ENCODE data around the gene PEF1.

The PEF1 gene

DNA sequence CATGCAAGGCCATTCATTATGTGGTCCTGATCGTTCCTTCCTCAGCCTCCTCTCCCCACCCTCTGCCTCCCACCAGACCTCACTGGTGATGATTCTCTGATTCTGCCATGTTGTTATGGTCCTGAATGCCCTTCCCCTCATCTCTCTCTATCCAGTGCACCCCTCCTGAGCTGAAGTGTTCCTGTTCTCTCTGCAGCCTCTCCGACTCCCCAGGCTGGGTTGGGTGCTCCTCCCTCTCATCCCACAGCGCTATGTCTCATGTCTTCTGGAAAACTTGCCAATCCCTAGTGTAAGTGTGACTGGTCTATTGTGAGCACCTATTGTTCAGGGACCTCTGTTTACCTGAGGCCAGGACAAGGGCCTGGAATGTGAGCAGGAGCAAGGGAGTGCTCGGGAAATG is 11.1 kb upstream of the PEF1 start:
- no peak for DNase-seq

DNA sequence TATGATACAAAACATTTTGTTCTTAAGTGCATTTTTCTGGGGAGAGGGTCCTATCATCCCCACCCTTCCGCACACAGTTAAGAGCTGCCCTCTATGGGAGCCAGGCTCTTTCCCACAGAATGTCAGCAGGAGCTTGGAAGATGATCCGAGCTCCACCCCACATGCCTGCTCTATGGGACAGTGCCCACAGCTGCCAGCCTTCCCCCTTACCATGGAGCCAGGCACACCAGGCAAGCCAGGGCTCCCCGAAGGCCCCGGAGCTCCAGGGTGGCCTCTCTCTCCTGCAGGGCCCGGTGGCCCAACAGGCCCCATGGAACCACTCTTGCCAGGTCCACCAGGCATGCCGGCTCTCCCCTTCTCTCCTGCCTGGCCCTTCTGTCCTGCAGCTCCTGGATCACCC is 10.4 kb upstream of the PEF1 start:
- no peak for DNase-seq

DNA sequence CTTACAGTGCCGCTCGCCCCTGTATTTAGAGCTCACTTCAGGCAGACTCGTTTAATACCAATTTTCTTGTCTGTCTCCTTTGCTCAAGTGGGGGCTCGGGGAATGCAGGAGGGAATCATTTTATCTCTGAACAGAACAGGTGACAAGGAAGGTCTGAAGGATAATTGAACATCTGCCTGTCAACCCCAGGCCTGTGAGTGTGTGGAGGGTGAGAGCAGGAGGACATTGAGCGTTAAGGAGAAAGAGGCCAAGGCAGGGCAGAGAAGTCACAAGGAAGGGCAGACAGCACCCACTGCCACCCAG is 9.7 kb upstream of the PEF1 start:
- DNase-seq = no peak

DNA sequence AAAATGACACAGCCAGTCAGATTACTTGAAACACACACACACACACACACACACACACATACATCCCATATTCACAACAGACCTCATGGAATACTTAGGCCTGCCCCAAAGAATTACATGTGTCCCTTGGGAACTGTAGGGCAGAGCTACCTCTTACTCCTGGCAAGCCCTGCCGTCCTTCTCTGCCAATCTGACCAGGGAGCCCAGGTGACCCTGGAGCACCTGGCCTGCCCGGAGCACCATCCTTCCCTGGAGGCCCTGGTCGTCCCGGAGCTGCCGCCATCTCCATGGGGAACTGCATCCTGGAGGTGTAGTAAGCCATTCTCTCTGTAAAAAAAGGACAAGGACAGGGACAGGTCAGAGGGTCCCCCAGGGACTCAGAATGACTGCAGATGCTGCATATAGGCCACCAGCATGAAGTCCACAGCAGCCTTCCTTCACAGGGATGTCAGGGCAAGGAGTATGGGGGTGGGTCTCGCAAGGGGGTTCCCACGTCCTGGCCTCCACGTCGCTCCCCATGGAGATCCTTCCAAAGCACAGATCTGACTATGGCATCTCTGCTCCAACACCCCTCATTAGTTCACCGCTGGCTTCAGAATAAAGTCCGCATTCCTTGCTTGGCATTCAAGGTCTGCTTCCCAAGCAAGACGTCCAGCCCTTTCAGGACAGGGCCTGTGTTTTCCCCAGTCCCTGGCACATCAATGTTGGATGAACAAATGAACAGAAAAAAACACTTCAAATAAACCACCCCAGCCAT is 9.2 kb upstream of the PEF1 start:
- DNase-seq = no peak

DNA sequence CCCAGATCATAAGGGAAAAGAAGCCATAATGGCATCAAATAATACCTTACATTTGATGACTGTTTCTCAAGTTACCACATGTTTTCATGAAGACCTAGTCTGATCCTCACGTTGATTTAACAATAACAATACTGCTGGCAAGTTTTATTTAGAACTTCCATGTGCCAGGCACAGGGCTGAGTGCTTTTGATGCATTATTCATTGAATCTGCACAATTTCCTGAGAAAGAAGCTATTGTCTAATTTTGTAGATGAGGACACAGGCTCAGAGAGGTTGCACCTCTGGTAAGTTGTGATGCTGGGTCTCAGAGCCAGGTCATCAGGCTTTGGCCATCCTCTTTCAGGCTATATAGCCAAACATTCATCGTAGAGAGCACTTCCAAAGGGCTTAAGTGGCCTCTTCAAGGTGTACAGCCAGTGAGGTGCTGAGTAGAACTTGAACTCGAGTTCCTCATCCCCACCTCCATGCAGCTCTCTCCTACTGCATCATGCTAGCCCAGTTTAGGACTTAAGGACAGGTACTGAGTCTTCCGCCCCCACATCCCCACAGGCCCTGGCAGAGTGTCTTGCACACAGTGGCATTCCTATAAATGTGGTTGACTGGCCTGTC is 8.3 kb upstream of the PEF1 start:
- DNase-seq = no peak

DNA sequence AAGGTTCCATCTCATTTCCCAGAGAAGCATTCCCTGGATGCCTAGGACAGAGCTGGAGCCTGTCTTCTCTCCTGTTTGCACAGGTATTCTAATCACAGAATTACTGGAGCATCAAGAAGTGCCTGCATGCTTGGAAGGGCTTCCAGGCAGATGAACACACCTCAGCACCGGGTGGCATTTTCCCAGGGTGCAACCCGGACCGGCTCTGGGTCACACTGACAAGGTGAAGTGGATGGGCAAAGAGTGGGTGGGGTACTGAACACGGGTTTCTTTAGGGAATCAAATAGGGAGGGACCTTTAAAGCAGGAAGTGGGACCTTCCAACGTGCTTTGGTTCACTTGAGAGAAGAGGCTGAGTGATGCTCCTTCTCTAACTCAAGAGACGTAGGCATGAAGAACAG is 7.1 kb upstream of the PEF1 start:
- no peak for DNase-seq

DNA sequence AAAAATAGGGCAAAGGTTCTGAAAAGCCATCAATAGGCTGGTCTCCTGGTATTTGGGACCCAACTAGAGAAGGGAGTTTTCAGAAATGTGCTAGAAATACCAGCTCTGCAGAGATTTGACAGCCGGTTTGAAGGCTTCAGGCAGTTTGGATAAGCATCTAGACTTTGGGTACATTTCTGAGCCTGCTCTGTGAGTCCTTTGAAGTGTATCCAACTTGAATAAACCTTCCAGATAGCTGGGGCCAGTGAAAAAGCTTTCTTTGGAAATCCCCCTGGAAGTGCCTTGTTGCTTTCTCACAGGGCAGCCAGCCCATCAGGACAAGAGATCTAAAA is 6.4 kb upstream of the PEF1 start:
- DNase-seq = no peak

DNA sequence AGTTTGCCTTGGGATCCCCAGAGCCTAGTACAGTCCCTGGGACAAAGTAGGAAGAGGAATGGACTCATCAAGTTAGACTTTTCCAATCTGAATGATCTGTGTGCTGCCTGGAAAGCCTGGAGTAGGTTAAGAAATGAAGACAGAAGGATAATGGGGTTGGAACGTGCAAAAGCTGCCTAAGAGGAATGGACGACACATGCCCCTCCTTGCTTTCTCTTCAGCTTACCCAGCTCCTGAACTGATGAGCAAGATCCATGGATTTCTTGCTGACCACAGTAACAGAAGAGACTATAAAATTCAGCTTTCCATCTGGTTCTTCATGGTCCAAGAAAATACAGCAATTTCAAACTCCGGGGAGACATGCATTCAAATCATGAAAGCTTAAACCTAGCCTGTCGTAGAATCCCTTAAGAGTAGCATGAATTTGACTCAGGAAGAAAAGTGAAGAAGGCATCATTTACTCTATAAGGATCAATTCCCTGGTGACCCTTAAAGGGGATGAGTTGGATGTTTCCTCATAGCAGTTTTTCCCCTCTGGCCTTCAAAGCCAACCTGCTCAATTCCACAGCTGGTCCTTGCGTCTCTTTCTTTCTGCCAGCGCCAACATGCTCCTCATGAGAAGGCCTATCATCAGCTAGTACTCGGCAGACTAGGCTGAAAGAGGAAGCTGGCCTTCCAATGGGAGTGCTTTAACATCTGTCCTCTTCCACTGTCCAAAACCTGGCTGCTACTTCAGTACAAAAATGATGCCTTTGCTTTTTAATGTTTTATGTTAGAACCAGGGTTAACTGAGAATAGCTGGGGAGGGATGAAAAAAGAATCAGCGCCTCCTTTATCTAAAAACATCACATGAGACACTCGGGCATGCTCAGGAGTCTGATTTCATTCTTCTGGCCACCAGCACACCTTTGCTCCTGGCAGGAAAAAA is 5.7 kb upstream of the PEF1 start:
- DNase-seq = no peak

DNA sequence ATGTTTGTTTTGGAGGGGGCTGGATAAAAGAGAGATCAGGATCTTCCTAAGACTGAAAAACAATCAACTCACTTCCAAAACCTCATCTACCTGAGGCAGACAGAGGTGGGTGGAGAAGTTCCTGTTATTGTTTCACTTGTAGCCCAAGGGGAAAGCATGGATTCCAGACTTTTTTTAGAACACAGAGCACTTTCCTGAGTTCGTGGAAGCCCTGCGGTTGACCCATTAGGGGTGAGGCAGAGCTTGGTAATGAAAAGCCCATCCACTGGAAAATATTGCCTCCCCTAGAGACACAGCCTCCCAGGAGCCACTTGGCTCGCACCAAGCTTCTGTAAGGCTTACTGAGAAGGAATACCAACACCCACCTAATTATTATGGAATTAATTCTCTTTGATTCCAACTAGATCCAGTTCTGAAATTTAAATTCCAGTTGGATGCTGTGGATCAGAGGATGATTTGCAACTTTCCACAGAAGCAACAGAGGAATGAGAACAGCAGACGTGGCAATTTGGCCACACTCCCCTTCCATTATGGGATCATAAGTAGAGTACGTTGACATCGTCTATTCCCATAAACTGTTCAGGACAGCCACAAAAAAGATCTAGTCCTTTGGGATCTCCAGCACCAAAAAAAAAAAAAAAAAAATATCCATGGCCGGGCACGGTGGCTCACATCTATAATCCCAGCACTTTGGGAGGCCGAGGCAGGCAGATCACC is 4.1 kb upstream of the PEF1 start:
- DNase-seq = no peak

DNA sequence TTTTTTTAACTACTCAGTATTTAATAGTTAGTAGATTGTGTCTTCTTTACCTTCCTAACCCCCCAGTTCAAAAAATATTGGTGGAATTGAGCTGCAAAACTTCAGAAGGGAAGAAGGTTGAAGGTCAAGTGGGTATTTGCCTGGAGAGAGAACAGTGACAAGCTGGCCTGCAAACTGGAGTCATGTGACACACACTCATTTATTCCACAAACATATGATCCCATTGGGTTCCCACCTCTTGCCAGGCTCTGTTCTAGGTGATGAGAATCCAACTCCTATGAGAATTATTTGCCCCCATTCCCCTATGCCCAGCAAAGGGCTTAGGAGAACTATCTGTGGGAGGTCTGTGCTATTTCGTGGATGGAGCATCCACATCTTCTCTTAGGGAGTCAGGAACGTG is 3.5 kb upstream of the PEF1 start:
- no peak for DNase-seq

DNA sequence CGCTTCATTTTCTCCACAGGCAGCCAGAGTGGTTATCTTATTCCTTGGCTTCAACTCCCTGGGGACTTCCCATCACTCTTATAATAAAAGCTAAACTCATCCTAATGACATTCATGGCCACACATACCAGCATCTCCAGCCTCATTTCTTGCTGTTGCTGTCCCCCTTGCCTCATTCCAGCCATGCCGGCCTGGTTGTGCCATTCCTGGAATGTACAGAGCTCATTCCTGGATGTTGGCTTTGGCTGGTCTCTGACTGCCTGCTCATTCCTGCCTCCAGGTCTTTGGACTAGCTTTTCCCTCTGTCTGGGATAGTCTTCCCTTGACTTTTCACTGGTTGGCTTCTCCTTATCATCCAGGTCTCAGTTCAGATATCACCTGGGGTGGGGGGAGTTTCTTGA is 2.4 kb upstream of the PEF1 start:
- no peak for DNase-seq

DNA sequence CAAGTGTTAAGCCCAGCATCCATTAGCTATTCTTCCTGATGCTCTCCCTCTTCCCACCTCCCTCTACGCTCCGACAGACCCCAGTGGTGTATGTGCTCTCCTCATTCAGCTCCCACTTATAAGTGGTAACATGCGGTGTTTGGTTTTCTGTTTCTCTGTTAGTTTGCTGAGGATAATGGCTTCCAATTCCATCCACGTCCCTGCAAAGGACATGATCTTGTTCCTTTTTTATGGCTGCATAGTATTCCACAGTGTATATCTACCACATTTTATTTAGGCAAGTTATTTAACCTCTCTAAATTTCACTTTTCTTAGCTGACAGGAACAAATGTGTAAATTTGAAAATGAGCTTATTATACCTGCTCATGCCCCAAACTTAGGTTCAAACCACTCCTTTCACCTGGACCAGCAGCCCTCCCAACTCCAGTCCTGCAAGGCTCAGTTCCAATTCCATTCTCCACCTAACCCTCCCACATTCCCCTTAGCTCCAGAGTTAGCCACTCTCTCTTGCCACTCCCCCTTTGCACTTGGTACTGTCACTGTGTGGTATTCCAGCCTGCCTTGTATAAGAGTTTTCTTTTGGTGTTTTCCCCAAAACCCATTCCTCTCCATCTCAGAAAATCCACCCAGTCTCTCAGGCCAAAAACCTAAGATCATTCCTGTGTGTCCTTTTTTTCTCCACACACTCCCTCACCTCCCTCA is 1.7 kb upstream of the PEF1 start:
- no peak for DNase-seq

DNA sequence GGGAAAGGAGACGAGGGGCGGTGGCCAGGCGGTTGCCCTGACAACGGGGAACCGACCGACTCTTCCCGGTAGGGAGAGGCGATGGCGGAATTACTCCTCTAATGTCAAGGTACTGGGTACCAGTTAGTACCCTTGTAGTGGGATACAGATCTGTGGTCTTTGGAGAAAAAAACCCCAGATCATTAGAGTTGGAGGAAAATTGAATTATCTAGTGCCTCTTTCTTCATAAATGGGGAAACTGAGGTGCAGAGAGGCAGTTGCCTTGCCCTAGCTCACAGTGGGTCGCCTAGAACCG is 545 bp upstream of the PEF1 start:
- no peak for DNase-seq

DNA sequence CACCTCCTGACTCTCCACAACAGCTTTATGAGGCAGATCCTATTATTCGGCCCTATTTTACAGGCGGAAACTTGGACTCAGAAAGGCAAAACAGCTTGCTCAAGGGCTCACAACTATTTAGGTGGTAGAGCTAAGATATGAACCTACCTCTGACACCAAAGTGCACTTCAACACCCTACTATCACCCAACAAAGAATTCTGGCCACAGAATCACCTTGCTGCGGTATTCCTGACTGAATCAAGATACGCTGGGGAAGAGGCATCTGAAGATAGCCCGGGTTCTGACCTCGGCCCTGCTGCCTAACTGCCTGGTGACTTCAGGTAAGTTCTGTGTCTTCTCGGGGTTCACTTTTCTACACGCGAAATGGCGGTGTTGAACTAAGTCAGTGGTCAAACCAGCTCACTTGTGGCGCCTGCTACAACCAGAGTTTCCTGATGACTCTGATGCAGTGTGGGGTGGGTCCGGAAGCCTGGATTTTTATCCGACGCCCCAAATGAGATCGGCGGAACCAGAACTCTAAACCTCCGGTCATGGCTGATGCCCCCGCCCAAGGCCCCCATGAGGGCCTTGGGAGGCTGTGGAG is 608 bp downstream of the PEF1 start:
- no peak for DNase-seq

DNA sequence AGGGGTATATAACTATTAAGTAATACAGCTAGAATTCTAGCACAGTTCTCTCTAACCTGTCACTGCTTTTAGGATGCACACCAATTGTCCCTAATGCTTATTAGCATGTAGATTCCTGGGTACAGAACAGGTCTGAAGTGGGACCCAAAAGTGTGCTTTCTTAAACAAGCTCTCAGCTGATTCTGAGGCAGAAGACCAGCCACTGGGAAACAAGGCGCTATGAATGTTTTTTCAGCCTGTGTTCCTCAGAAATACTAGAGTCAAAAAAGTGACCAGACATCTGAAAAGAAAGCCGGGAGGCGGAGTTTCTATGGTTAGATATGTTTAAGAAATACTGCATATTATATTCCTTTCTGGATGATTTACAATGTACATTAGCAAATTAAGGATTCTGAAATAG is 1.8 kb downstream of the PEF1 start:
- DNase-seq = no peak

DNA sequence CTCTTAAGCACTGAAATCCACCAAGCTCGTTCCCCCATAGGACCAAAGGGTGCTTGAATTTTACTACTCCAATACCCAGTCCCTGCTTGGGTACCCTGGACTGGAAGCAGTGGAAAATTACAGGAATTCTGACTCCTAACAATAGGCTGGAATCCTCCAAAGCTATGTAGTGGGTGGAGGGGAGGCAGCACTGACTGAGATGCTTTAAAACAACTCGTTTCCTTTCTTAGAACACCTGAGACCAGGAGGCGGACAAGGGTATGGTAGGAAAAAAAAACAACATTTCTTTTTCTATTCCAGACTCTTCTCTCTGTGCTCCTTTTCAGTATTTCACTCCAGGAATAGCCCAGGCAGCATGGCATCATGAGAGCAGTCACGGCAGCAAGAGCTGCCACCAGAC is 2.3 kb downstream of the PEF1 start:
- DNase-seq = no peak

DNA sequence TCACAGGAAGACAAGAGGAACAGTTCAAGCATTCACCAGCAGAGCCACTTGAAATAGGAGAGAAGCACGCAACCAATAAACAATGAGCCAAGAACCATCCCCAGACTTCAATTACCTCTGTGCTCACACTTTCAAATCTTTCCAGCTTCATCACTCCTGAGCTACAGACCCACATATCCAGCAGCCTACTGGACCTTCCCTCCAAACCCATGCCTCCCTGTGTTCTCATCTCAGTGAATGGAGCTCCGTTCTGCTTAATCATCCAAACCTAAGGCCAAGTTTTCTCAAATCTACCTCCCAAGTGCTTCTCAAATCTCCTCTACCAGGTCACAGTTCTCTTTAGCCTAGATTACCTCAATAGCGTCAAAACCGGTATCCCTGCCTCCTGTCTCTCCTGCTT is 3.7 kb downstream of the PEF1 start:
- no peak for DNase-seq

DNA sequence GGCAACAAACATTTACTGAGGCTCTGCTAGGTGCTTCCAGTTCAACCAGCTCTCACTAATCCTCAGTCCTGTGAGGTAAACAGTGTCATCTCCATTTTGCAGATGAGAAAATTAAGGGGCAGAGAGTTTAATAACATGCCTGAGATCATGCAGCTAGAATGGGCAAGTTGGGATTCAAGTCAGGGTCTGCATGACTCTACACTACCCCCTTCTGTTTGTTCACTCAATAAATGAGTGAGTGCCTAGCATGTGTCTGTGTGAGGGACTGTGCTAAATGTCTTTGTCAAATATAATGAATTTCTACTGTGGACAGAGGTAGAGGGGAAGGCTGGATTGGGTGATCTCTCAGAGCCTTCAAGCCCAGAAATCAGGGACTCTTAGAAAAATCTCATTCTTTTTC is 4.5 kb downstream of the PEF1 start:
- no peak for DNase-seq

DNA sequence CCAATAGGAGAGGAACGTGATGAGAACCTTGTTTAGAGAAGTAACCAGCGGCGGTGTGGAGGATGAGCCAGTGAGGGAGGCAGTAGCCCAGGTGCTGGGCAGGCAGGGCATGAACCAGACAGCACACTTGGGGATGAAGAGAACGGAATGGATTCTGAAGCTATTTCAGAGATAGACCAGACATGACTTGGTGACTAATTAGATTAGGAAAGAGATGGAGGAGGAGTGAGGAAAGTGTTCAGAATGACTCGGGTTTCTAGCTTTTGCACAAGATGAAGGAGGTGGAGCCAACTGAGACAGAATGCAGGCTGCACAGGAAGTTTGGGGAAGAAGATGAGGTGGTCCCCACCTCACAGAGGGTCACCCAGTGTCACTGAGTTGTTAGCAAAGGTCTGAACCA is 5.1 kb downstream of the PEF1 start:
- no peak for DNase-seq

DNA sequence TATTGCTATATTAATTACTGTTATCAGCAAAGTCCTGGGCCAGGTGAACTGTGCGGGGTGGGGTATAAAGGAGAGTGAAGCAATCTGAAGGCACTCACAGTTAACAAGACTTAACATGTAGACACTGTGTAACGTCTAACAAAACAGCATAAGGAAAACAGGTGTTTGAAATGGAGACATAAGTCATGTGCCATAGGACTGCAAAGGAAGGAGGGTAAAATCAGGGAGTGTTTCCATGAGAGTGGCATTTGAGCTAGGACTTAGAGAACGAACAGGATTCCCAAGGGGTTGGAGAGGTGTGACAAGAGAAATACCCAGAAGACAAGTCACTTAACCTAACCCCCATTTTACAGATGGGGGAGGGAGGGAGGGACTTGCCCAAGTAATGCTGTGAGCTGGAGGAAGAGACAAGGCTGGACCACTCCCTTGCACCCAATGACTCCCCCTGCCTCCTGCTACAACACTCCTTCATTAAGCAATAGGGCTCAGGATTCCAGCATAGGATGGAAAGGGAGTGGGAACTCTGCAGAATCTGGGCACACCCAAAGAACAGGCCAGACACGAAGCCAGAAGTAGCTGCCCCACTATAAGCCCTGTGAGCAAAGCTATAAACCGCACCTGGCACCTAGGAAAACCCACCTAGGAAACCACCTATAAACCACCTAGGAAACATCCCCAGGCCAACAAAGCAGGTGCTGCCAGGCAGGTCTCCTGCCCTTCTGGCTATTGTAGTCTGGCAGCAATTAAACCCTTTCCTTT is 6.6 kb downstream of the PEF1 start:
- no peak for DNase-seq

DNA sequence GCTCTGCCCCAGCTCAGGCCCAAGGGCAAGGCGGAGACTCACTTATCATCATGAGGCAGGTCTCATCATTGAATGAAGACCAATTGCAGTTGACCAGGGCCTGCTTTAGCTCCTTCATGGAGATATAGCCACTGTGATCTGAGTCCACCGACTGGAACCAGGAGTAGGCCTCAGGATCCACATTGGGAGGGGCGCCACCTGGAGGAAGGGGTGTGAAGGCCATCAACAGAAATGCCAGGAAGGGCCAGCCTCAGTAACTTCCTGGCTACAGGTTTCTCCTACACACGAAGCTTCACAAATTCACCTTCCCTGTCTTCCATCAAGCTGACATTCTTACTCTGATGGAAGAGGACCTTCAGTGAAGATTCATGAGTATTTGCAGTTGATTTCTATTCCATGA is 11.6 kb downstream of the PEF1 start:
- no peak for DNase-seq

All from amygdala (tissue), 56 donors.